ENCODE data around the gene JAM2.

JAM2 gene

GRCh38 chr21:25660233-25660632, 21.2 kb downstream of the JAM2 start:
- in situ Hi-C loops (cut with MboI; ENCODE audit: low pct_unique_long_range_greater_than_20kb, low sequenced_read_pairs, unreplicated experiment): no loop called here
- no peak for DNase-seq (ENCODE audit: low spot score)
- TF ChIP-seq, protein P1, sequence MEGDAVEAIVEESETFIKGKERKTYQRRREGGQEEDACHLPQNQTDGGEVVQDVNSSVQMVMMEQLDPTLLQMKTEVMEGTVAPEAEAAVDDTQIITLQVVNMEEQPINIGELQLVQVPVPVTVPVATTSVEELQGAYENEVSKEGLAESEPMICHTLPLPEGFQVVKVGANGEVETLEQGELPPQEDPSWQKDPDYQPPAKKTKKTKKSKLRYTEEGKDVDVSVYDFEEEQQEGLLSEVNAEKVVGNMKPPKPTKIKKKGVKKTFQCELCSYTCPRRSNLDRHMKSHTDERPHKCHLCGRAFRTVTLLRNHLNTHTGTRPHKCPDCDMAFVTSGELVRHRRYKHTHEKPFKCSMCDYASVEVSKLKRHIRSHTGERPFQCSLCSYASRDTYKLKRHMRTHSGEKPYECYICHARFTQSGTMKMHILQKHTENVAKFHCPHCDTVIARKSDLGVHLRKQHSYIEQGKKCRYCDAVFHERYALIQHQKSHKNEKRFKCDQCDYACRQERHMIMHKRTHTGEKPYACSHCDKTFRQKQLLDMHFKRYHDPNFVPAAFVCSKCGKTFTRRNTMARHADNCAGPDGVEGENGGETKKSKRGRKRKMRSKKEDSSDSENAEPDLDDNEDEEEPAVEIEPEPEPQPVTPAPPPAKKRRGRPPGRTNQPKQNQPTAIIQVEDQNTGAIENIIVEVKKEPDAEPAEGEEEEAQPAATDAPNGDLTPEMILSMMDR (IDR thresholded peaks at IDR 0.05; ENCODE audit: extremely low read depth, insufficient read depth, missing control alignments): no peak

GRCh38 chr21:25664491-25664931, 25.5 kb downstream of the JAM2 start:
- DNase-seq (ENCODE audit: low spot score): no peak
- in situ Hi-C loops (cut with MboI; ENCODE audit: low pct_unique_long_range_greater_than_20kb, low sequenced_read_pairs, unreplicated experiment): no loop called here
- TF ChIP-seq, protein P1 (IDR thresholded peaks at IDR 0.05; ENCODE audit: extremely low read depth, insufficient read depth, missing control alignments): no peak

DNA sequence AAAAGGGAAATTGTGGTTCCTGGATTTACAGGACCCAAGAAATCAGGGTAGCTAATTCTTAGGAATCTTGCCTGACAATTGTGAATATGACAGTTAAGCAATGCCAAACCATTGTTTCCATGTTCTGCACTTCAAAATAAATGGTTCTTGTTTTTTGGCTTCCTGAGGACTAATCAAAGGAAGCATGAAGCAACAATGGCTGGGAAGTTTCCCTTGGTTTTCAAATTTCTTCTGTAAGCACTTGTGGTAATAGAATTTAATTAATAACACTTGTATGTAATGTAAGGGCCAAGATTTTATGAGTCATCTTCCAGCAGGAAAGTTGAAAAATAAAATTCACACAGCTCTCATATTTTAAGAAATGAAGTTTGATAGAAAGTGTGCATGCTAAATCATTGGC, 31.7 kb downstream of the JAM2 start:
- TF ChIP-seq, protein P1 (IDR thresholded peaks at IDR 0.05; ENCODE audit: extremely low read depth, insufficient read depth, missing control alignments): no peak
- in situ Hi-C loops (cut with MboI; ENCODE audit: low pct_unique_long_range_greater_than_20kb, low sequenced_read_pairs, unreplicated experiment): no loop called here
- DNase-seq (ENCODE audit: low spot score): no peak

GRCh38 chr21:25676451-25676850, 37.4 kb downstream of the JAM2 start:
- in situ Hi-C loops (cut with MboI; ENCODE audit: low pct_unique_long_range_greater_than_20kb, low sequenced_read_pairs, unreplicated experiment): no loop called here
- TF ChIP-seq, protein P1 (IDR thresholded peaks at IDR 0.05; ENCODE audit: extremely low read depth, insufficient read depth, missing control alignments): no peak

DNA sequence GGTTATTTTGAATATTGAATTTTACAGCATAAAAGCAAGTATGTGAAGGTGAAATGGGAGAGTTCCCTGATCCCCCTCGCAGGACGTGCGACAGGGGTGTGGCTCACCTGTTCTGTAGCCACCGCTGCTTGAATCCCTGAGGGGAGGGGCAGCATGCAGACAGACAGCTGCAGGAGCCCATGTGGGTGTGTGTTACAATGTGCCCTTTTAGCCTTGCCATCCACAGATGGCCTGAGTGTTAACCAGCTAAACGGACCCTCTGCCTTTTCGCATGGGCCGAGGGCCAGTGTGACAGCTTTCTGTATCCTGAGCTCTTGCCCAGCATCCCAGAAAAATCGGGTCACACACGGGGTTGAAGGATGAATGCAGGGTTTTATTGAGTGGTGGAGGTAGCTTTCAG, 43.3 kb downstream of the JAM2 start:
- no peak for DNase-seq (ENCODE audit: low spot score)
- in situ Hi-C loops (cut with MboI; ENCODE audit: low pct_unique_long_range_greater_than_20kb, low sequenced_read_pairs, unreplicated experiment): no loop called here
- TF ChIP-seq, protein P1 (IDR thresholded peaks at IDR 0.05; ENCODE audit: extremely low read depth, insufficient read depth, missing control alignments): no peak

More at GRCh38 chr21:25676451-25676850, 37.4 kb downstream of the JAM2 start:
- DNase-seq (ENCODE audit: low spot score): no peak

DNA sequence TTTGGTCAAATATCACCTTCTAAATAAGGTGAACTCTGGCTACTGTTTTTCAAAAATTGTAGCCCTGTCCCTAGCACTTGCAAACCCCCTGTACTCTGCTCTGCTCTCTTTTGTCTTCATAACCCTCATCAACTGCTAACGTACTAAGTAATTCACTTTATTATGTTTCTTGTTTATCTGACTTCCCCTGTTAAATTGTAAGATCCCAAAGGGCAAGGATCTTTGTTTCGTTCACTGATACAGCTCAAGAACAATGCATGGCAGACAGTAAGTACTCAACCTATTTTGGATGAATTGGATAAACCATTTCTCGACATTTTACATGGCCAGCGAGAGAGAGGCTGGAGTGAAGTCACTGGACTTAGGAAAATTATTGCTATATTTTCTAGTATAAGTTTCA, 48.7 kb downstream of the JAM2 start:
- TF ChIP-seq, protein P1 (IDR thresholded peaks at IDR 0.05; ENCODE audit: extremely low read depth, insufficient read depth, missing control alignments): no peak
- no peak for DNase-seq (ENCODE audit: low spot score)
- in situ Hi-C loops (cut with MboI; ENCODE audit: low pct_unique_long_range_greater_than_20kb, low sequenced_read_pairs, unreplicated experiment): no loop called here

Measured in GM13977 (cell line).